GM21526 (cell line): ENCODE measurements around the gene RABAC1.

Experiments used
- ATAC-seq: cut with Tn5 transposase; IDR thresholded peaks from one replicate; pipeline ENCODE4 v1.9.1; 2021; ENCODE audit warnings: moderate library complexity; ENCODE audit not compliant: unreplicated experiment, low FRiP score

The RABAC1 gene

GRCh38 chr19:41906916-41907680 is 52.0 kb downstream of the RABAC1 start:
- no peak for ATAC-seq
